Endothelial cell of umbilical vein (primary cell): ENCODE results near the gene VPS11. TPM values are rescaled to one million over a fixed set of nuclear protein-coding genes. Genes with fewer than 3 reads are reported as not detected.

ENCODE experiments used
- BruUV-seq: library from RNA; stranded (reverse); fragments of 400-500 nt; replicated peaks from 2 replicates; lab custom pipeline; 2021; lab: Mats Ljungman, UMichigan
- CTCF ChIA-PET: fragments of 300-600, 350-600 bp; sonication (Branson Sonifier 250); formaldehyde crosslinking; loops from one replicate; lab custom pipeline; 2021; ENCODE audit warnings: antibody characterized with exemption, inconsistent platforms; lab: Charles Lee
- POLR2A ChIA-PET: fragments of 300-600, 350-600 bp; sonication (Branson Sonifier 250); formaldehyde crosslinking; loops from one replicate; lab custom pipeline; 2021; ENCODE audit warnings: antibody characterized with exemption, inconsistent platforms; lab: Charles Lee
- DNase-seq: peaks from one replicate; pipeline ENCODE4 v3.0.0-alpha.2; 2011; ENCODE audit warnings: low read depth, low spot score
- FAIRE-seq: peaks from 2 replicates; lab custom pipeline; 2011; peaks lifted over from hg19 to GRCh38; lab: Jason Lieb, UNC
- H2AFZ ChIP-seq: 2 replicates; pipeline ENCODE4 v1.6.0; 2012; ENCODE audit warnings: low read depth, low read length, control low read depth, inconsistent platforms
- H3K27ac ChIP-seq: 2 replicates; pipeline ENCODE4 v1.5.1; 2011; ENCODE audit warnings: low read depth, mild to moderate bottlenecking, control low read depth, low read length, moderate library complexity; ENCODE audit not compliant: insufficient read depth
- H3K27me3 ChIP-seq, 2 experiments: 2 replicates each; pipeline versions ENCODE4 v1.6.0 to v1.6.1; 2011; ENCODE audit warnings: low read length in 2 of 2, mixed read lengths in 1 of 2; ENCODE audit not compliant: control insufficient read depth in 2 of 2, insufficient read depth in 2 of 2
- H3K36me3 ChIP-seq, 2 experiments: 2 replicates in 1 of 2; 3 replicates in 1 of 2; pipeline ENCODE4 v1.5.1; 2011; ENCODE audit warnings: low read length in 2 of 2, mild to moderate bottlenecking in 1 of 2, moderate library complexity in 1 of 2; ENCODE audit not compliant: control insufficient read depth in 2 of 2, insufficient read depth in 2 of 2; ENCODE audit errors: extremely low read depth in 1 of 2
- H3K4me1 ChIP-seq: 3 replicates; pipeline ENCODE4 v1.5.1; 2011; ENCODE audit warnings: mild to moderate bottlenecking, low read length; ENCODE audit not compliant: control insufficient read depth, insufficient read depth; ENCODE audit errors: extremely low read depth
- H3K4me2 ChIP-seq: 2 replicates; pipeline ENCODE4 v1.6.1; 2011; ENCODE audit warnings: low read length, control low read depth, mixed read lengths; ENCODE audit not compliant: insufficient read depth
- H3K4me3 ChIP-seq, 3 experiments: fragments of 200-600 bp in 1 of 3; sonication (generic), shearing (Covaris generic) in 1 of 3; replicated peaks in 1 of 3; 2 replicates each; pipeline ENCODE4 v1.5.1; 2011 to 2016; ENCODE audit warnings: control low read depth in 3 of 3, low read length in 3 of 3, mild to moderate bottlenecking in 2 of 3, inconsistent platforms in 1 of 3, low read depth in 1 of 3, moderate library complexity in 1 of 3; ENCODE audit not compliant: insufficient read depth in 1 of 3
- H3K79me2 ChIP-seq: 2 replicates; pipeline ENCODE4 v1.6.0; 2012; ENCODE audit warnings: low read length, inconsistent platforms; ENCODE audit not compliant: control insufficient read depth, insufficient read depth
- H3K9ac ChIP-seq: replicated peaks from 2 replicates; pipeline ENCODE3; 2011; ENCODE audit warnings: low read length, control low read depth; ENCODE audit not compliant: insufficient read depth; ENCODE audit errors: extremely low read depth
- H3K9me1 ChIP-seq: replicated peaks from 3 replicates; pipeline ENCODE4 v1.6.0; 2011; ENCODE audit warnings: mild to moderate bottlenecking, low read length; ENCODE audit not compliant: control insufficient read depth, insufficient read depth; ENCODE audit errors: extremely low read depth
- H3K9me3 ChIP-seq: replicated peaks from 2 replicates; pipeline ENCODE4 v1.5.1; 2012; ENCODE audit warnings: low read length, inconsistent platforms; ENCODE audit not compliant: control insufficient read depth, insufficient read depth
- H4K20me1 ChIP-seq: replicated peaks from 2 replicates; pipeline ENCODE3; 2011; ENCODE audit warnings: mild to moderate bottlenecking, low read length; ENCODE audit not compliant: control insufficient read depth, insufficient read depth; ENCODE audit errors: extremely low read depth
- CTCF ChIP-seq, 2 donors: IDR thresholded peaks; 1 replicate in 1 of 2; 2 replicates in 1 of 2; pipeline ENCODE4 v1.5.1; 2011; ENCODE audit warnings: low read length in 2 of 2, mild to moderate bottlenecking in 2 of 2, moderate library complexity in 2 of 2, control low read depth in 1 of 2, inconsistent platforms in 1 of 2, low read depth in 1 of 2; ENCODE audit not compliant: insufficient read depth in 1 of 2; ENCODE audit errors: extremely low read depth in 1 of 2
- EZH2 ChIP-seq: IDR thresholded peaks from 2 replicates; pipeline ENCODE4 v1.6.1; 2012; ENCODE audit warnings: borderline replicate concordance, low read depth, mild to moderate bottlenecking, moderate library complexity, low read length, inconsistent platforms; ENCODE audit not compliant: severe bottlenecking
- GATA2 ChIP-seq: IDR thresholded peaks from 2 replicates; pipeline ENCODE4 v1.7.0; 2011; ENCODE audit warnings: low read depth, mild to moderate bottlenecking, moderate library complexity, mixed read lengths, low read length; ENCODE audit not compliant: insufficient read length, insufficient read depth
- MAX ChIP-seq: IDR thresholded peaks from 2 replicates; pipeline ENCODE4 v1.6.1; 2011; ENCODE audit not compliant: insufficient read depth, insufficient read length
- MYC ChIP-seq: IDR thresholded peaks from one replicate; pipeline ENCODE4 v1.6.1; 2011; ENCODE audit warnings: mild to moderate bottlenecking, low read depth, low read length
- POLR2A ChIP-seq: IDR thresholded peaks from 2 replicates; pipeline ENCODE4 v1.6.1; 2012; ENCODE audit warnings: low read depth, mild to moderate bottlenecking, control low read depth, low read length
- POLR2AphosphoS5 ChIP-seq: IDR thresholded peaks from 2 replicates; pipeline ENCODE4 v1.6.1; 2012; ENCODE audit warnings: low read depth, mild to moderate bottlenecking, control low read depth, low read length, moderate library complexity; ENCODE audit not compliant: insufficient read depth
- dilution Hi-C: fragments of 300-500 bp; cut with MboI; formaldehyde crosslinking; loops from one replicate; pipeline ENCODE4 v1.15.0; 2019; ENCODE audit warnings: low sequenced_read_pairs; ENCODE audit not compliant: extremely low pct_ligation_motif_present
- intact Hi-C: fragments of 100-400 bp; cut with micrococcal nuclease; formaldehyde crosslinking; loops from one replicate; pipeline ENCODE4 v1.10.0; 2022
- polyA plus RNA-seq, 4 experiments: library from polyadenylated mRNA; depleted of rRNA in 3 of 4; stranded (reverse) in 3 of 4; unstranded in 1 of 4; fragments of >200 nt; gene quantifications; 2 replicates each; pipeline versions ENCODE4 v1.2.1 to v1.2.3, GENCODE V29; 2011 to 2012; ENCODE audit warnings: missing spikeins in 1 of 4
- total RNA-seq: library from RNA; stranded (reverse); gene quantifications from 2 replicates; pipeline ENCODE4 v1.2.3, GENCODE V29; 2021

Gene VPS11
- total and polyA plus RNA-seq, 2 donors (not counting 3 experiments of a cell fraction or from before 2014, with no cell fraction given) = 26.4 to 31.0 TPM

- ChIA-PET CTCF (interaction anchor here (1.1 to 1.6 kb wide), 6 partner anchors 11 to 89 kb away, joined by 3 to 8 read pairs (median 4); partner anchors contain the start of gene HINFP), POLR2A (interaction anchor here (1.3 to 1.5 kb wide), 2 partner anchors 12 to 14 kb away, joined by 4 to 10 read pairs; partner anchors contain the start of gene HINFP)
- TF ChIP-seq POLR2A (peak; percentile 70), MYC (no peak), EZH2 (no peak), GATA2 (no peak), POLR2AphosphoS5 (peak; percentile 89), MAX (peak; percentile 16), CTCF (IDR thresholded peaks at IDR 0.05; ENCODE audit: extremely low read depth in 1 of 2, insufficient read depth in 1 of 2, low read depth in 1 of 2, low read length in 2 of 2) (no peak)
- DNase-seq (peak; percentile 86), FAIRE-seq (peak; percentile 87)
- peaks cover 16% of the 10 kb centered on the region for H3K4me1 ChIP-seq
- H3K4me3 ChIP-seq = peak within 1 kb of the TSS; percentile 46 to 72 (median 63)
- H3K36me3 ChIP-seq = peaks cover under 1 to 8% of the 10 kb centered on the region in 2 experiments
- H2AFZ ChIP-seq = peak within 1 kb of the TSS; percentile 84
- BruUV-seq = no TSS peak
- no peaks in the 10 kb centered on the region for H3K79me2 ChIP-seq
- H3K9me3 ChIP-seq = no peaks in the 10 kb centered on the region
- peak within 1 kb of the TSS; percentile 64 for H3K9ac ChIP-seq
- dilution Hi-C loops (no loop called here), intact Hi-C loops (loop anchor here (1.0 kb wide), 2 partner anchors 12 to 14 kb away; partner anchors contain the start of gene HINFP)
- H3K9me1 ChIP-seq = no peaks in the 10 kb centered on the region
- H3K27ac ChIP-seq = peak within 1 kb of the TSS; percentile 48
- H4K20me1 ChIP-seq = no peaks in the 10 kb centered on the region
- peak within 1 kb of the TSS; percentile 87 for H3K4me2 ChIP-seq
- H3K27me3 ChIP-seq = no peaks in the 10 kb centered on the region
These were observed 39.2 kb downstream of the VPS11 start, which contains the start of gene C2CD2L for GRCh38 chr11:119106564-119107537. C2CD2L (plus strand) TSS chr11:119107344; CDS start chr11:119107742, 398 bp downstream.
